ENCODE data around the gene ZNF521. TPM values are rescaled to one million over a fixed set of nuclear protein-coding genes. Genes with fewer than 3 reads are reported as not detected.

ZNF521 gene
- total RNA-seq, 3 donors from 2014 or later, result 30.2 to 67.5 (median 51.8) TPM

DNA sequence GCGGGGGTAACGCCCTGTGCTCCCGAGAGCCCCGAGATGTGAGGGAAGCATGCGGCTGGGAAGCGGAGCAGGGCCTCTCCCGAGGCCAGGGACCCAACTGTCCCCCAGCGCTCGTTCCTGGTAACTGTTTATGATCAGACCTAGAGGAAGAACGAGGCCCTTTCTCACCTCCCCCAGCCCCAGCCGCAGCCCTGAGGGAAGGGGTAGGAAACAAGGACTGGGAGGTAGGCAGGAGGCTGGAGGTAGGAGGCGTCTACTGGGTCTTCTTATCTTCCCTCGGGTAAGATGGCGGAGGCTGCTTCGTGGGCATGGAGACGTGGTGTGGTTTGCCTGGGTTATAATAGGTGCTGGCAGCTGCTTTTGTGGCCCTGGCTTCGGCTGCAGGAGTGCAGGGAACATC, 335.8 kb downstream of the ZNF521 start:
- H3K27me3 ChIP-seq, result no peaks in the 10 kb centered on the region
- no peak overlapping the region for H3K4me3 ChIP-seq
- no peaks in the 10 kb centered on the region for H3K4me1 ChIP-seq
- no peaks in the 10 kb centered on the region for H3K9me3 ChIP-seq
- intact Hi-C loops (cut with DNase I; ENCODE audit: low total_unique reads), result no loop called here
- H3K27ac ChIP-seq, result no peak overlapping the region
- TF ChIP-seq POLR2A (IDR thresholded peaks at IDR 0.05) (no peak), POLR2AphosphoS5 (IDR thresholded peaks at IDR 0.05) (no peak)
- TF ChIP-seq, protein P1, sequence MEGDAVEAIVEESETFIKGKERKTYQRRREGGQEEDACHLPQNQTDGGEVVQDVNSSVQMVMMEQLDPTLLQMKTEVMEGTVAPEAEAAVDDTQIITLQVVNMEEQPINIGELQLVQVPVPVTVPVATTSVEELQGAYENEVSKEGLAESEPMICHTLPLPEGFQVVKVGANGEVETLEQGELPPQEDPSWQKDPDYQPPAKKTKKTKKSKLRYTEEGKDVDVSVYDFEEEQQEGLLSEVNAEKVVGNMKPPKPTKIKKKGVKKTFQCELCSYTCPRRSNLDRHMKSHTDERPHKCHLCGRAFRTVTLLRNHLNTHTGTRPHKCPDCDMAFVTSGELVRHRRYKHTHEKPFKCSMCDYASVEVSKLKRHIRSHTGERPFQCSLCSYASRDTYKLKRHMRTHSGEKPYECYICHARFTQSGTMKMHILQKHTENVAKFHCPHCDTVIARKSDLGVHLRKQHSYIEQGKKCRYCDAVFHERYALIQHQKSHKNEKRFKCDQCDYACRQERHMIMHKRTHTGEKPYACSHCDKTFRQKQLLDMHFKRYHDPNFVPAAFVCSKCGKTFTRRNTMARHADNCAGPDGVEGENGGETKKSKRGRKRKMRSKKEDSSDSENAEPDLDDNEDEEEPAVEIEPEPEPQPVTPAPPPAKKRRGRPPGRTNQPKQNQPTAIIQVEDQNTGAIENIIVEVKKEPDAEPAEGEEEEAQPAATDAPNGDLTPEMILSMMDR (IDR thresholded peaks at IDR 0.05), result no peak
- no peaks in the 10 kb centered on the region for H3K36me3 ChIP-seq
- no peak for DNase-seq (ENCODE audit: low spot score in 2 of 2)

Measured in breast epithelium (tissue), 4 donors.